Vagina (tissue), 2 donors: ENCODE results near the gene RDH12.

ENCODE experiments used
- CTCF ChIP-seq, 3 experiments: fragments of 450-650 bp in 2 of 3; fragments of 200-600 bp in 1 of 3; sonication (generic) in 1 of 3; IDR thresholded peaks; one replicate each; pipeline ENCODE4 v1.5.1; 2017 to 2019; ENCODE audit warnings: antibody characterized with exemption in 3 of 3, mild to moderate bottlenecking in 2 of 3, moderate library complexity in 2 of 3
- POLR2A ChIP-seq, 2 donors: fragments of 450-650 bp; IDR thresholded peaks; one replicate each; pipeline ENCODE4 v1.6.1; 2017; ENCODE audit warnings: antibody characterized with exemption in 2 of 2, mild to moderate bottlenecking in 2 of 2, moderate library complexity in 2 of 2
- POLR2AphosphoS5 ChIP-seq, 2 donors: sonication (generic); formaldehyde crosslinking; IDR thresholded peaks; one replicate each; pipeline ENCODE4 v1.9.0; 2017; ENCODE audit warnings: antibody characterized with exemption in 2 of 2, mild to moderate bottlenecking in 2 of 2, low read depth in 1 of 2; ENCODE audit not compliant: insufficient read depth in 1 of 2

DNA sequence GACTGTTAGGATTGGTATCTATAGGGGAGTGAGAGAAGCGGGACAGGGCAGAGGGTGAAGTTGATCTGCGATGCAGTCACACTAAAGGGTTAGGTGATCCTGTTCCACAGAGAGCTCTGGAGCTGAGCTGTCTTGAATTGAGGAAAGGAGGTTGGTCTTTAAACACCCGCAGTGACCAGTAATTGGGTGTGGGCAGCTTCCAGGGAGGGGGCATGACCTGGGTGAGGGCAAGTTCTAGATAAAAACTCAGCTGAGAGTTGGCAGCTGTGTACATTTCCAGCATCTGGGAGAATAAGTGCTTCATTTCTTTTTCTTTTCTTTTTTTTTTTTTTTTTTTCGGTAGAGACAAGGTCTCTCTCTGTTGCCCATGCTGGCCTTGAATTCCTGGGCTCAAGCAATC, 35.1 kb downstream of the RDH12 start:
- no peak for TF ChIP-seq CTCF (IDR thresholded peaks at IDR 0.05)
- TF ChIP-seq POLR2A (IDR thresholded peaks at IDR 0.05) = no peak
- no peak for TF ChIP-seq POLR2AphosphoS5 (IDR thresholded peaks at IDR 0.05; ENCODE audit: insufficient read depth in 1 of 2, low read depth in 1 of 2)
